ENCODE results near the gene CD9. TPM values are rescaled to one million over a fixed set of nuclear protein-coding genes. Genes with fewer than 3 reads are reported as not detected.

The CD9 gene
- total and polyA plus RNA-seq, 8 donors = 25.1 to 108 (median 33.8) TPM

DNA sequence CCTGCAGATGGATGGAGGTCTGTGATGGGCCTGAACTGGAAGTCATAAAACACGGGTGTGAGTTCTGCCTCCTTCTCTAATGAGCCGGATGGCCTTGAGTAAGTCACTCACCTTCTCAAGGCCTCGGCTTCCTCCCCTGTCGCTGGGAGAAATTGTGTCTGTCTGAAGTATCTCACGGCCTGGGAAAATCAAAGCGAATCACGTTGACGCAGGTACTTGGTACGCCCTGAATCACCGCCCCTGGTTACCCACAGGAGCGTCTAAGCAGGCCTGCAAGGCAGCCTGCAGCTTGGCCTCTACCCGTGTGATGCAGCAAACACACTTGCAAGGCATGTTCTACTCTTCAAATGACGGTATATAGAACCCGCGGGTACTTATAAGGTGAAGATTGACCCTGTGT lies 28.1 kb upstream of the CD9 start:
- no peak for FAIRE-seq
- TF ChIP-seq, protein P1, sequence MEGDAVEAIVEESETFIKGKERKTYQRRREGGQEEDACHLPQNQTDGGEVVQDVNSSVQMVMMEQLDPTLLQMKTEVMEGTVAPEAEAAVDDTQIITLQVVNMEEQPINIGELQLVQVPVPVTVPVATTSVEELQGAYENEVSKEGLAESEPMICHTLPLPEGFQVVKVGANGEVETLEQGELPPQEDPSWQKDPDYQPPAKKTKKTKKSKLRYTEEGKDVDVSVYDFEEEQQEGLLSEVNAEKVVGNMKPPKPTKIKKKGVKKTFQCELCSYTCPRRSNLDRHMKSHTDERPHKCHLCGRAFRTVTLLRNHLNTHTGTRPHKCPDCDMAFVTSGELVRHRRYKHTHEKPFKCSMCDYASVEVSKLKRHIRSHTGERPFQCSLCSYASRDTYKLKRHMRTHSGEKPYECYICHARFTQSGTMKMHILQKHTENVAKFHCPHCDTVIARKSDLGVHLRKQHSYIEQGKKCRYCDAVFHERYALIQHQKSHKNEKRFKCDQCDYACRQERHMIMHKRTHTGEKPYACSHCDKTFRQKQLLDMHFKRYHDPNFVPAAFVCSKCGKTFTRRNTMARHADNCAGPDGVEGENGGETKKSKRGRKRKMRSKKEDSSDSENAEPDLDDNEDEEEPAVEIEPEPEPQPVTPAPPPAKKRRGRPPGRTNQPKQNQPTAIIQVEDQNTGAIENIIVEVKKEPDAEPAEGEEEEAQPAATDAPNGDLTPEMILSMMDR (IDR thresholded peaks at IDR 0.05) = no peak
- no peaks in the 10 kb centered on the region for H3K36me3 ChIP-seq
- no peaks in the 10 kb centered on the region for H3K9me3 ChIP-seq
- H3K4me1 ChIP-seq = no peaks in the 10 kb centered on the region
- no peak for ATAC-seq
- WGBS, 2 donors = 79 to 83% methylated on average over 15 of the region's 15 CpGs
- intact Hi-C loops (cut with DNase I) = no loop called here
- H3K27ac ChIP-seq = no peak overlapping the region
- DNase-seq = no peak
- no peak overlapping the region for H3K4me3 ChIP-seq
- no peaks in the 10 kb centered on the region for H3K27me3 ChIP-seq

DNA sequence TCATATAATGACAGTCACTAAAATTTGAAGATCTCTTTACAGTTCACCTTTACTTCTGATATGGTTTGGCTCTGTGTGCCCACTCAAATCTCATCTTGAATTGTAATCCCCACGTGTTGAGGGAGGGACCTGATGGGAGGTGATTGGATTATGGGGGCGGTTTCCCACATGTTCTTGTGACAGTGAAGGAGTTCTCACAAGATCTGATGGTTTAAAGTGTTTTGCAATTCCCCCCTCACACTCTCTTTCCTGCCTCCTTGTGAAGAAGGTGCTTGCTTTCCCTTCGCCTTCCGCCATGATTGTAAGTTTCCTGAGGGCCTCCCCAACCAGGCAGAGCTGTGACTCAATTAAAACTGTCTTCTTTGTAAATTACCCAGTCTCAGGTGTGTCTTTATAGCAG lies 27.3 kb upstream of the CD9 start:
- Histone ChIP-seq H3K4me1 (no peaks in the 10 kb centered on the region), H3K4me3 (no peak overlapping the region), H3K9me3 (no peaks in the 10 kb centered on the region), H3K27me3 (no peaks in the 10 kb centered on the region), H3K36me3 (no peaks in the 10 kb centered on the region), H3K27ac (no peak overlapping the region)
- ATAC-seq (no peak), DNase-seq (no peak), FAIRE-seq (no peak)
- TF ChIP-seq, protein P1 (IDR thresholded peaks at IDR 0.05) = no peak
- intact Hi-C loops (cut with DNase I) = no loop called here
- whole genome bisulfite sequencing, 2 donors = 63 to 71% methylated on average over 4 of the region's 4 CpGs

DNA sequence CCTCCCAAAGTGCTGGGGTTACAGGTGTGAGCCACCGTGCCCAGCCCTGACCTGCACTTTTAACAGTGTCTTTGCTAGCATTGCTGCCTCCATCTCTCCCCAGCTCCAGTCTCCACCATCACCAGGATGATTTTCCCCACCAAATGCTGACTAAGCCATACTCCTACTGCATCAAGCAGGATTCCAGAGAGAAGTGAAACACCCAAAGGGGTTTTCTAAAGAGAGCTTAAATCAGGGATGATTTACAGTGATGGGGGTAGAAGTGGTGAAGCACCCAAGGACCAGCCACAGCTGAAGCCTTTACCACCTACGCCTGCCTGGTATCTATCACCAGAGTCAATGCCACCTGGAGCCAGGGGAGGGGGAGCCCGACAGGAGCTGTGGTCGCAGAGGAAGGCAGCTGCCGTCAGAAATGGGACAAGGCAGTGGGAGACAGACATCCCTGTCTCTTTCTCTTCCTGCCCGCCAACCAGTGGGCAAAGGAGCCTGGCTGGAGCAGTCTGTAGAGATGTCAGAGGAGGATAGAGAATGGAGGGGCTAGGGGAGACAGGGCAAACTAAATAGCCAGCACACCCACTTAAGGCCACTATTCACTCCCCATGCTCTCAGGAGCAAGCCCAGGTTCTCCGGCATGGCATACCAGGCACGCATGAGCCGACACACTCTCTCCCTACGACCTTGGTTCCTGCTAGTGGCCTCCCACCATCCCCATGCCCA lies 22.4 kb upstream of the CD9 start:
- DNase-seq = no peak
- Histone ChIP-seq H3K9me3 (no peaks in the 10 kb centered on the region), H3K4me1 (peaks cover 0 to 8% (median 6%) of the 10 kb centered on the region in 3 donors), H3K36me3 (no peaks in the 10 kb centered on the region), H3K4me3 (no peak overlapping the region), H3K27ac (no peak overlapping the region), H3K27me3 (no peaks in the 10 kb centered on the region)
- TF ChIP-seq, protein P1 (IDR thresholded peaks at IDR 0.05) = no peak
- intact Hi-C loops (cut with DNase I) = no loop called here
- no peak for ATAC-seq
- WGBS, 2 donors = 72 to 90% methylated on average over 7 to 10 of the region's 10 CpGs
- FAIRE-seq = no peak

DNA sequence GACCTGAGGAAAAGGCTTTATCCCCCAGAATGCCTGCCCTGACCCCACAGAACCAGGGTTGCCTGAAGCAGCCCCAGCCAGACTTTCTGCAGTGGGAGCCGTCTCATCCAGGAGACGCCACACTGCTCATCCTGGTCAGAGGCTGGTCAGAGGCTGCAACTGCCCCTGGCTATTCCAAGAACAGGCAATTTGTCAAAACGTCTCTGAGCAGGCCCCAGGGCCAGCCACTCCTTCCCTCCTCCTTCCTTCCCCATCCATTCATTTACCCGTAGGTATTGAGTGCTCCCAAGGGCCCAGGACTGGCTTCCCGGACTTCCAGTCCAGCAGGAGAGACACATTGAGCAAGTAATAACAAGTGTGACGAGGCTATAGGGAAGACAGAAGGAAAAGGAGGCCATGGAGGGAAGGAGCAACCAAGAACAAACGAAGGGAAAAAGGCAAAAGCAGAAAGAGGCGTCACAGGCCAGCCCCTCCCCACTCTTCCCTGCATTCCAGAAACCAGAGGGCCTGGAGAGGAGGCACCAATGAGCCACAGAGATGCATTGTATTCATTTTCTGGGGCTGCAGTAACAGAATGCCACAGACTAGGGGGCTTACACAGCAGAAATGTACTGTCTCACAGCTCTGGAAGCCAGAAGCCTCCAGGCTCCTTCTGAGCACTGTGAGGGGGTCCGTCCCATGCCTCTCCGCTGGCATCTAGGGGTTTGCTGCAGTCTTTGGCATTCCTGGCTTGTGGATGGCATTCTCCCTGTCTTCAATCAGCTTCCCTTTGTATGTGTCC lies 21.0 kb upstream of the CD9 start:
- WGBS, 2 donors = 68 to 69% methylated on average over 10 of the region's 10 CpGs
- intact Hi-C loops (cut with DNase I) = no loop called here
- Histone ChIP-seq H3K4me3 (no peak overlapping the region), H3K9me3 (no peaks in the 10 kb centered on the region), H3K4me1 (peaks cover 0 to 8% (median 6%) of the 10 kb centered on the region in 3 donors), H3K27ac (no peak overlapping the region), H3K27me3 (no peaks in the 10 kb centered on the region), H3K36me3 (no peaks in the 10 kb centered on the region)
- DNase-seq = no peak
- TF ChIP-seq, protein P1 (IDR thresholded peaks at IDR 0.05) = no peak
- FAIRE-seq = no peak
- ATAC-seq = no peak

Data from pancreas (tissue), 10 donors.